Adipose tissue (tissue), 3 donors: ENCODE measurements around the gene PHLDA1. TPM values are rescaled to one million over a fixed set of nuclear protein-coding genes. Genes with fewer than 3 reads are reported as not detected.
A peak's percentile ranks its signal among the peaks of the same experiment; 100 is the strongest.

Experiments
- H3K27ac ChIP-seq: one replicate; pipeline ENCODE4 v1.5.1; 2013; ENCODE audit warnings: low read depth, low read length
- WGBS, 3 donors: extraction: QIAGEN DNeasy Blood & Tissue Kit; methylation state at CpG; one replicate each; pipeline ENCODE4 v1.1.7; 2013; 5-methylcytosine and 5-hydroxymethylcytosine counted together
- polyA plus RNA-seq, 3 donors: library from polyadenylated mRNA; stranded (reverse); fragments of 200-250 nt; gene quantifications; one replicate each; pipeline ENCODE4 v1.2.3, GENCODE V29; 2013
- donor health status: healthy with polysubstance abuse.
- donor health status: Bipolar disorder and iron deficiency.
- donor health status: healthy.

The PHLDA1 gene
- polyA plus RNA-seq, 3 donors, result 3.8 to 24.1 (median 20.7) TPM

GRCh38 chr12:76041406-76041805 is 9.8 kb upstream of the PHLDA1 start:
- 93 to 95% (median 95%) methylated on average over 2 of the region's 2 CpGs for WGBS, 3 donors
- H3K27ac ChIP-seq, result no peak overlapping the region

- 89 to 94% (median 91%) methylated on average over 4 of the region's 4 CpGs for WGBS, 3 donors
- no peak overlapping the region for H3K27ac ChIP-seq
These were observed 8.9 kb upstream of the PHLDA1 start for GRCh38 chr12:76040461-76040860.

GRCh38 chr12:76038176-76038575 is 6.6 kb upstream of the PHLDA1 start:
- H3K27ac ChIP-seq, result no peak overlapping the region
- 37 to 53% (median 45%) methylated on average over 2 of the region's 2 CpGs for WGBS, 3 donors

- 24 to 37% (median 24%) methylated on average over 13 of the region's 13 CpGs for WGBS, 3 donors
- H3K27ac ChIP-seq, result no peak overlapping the region
These were observed 5.8 kb upstream of the PHLDA1 start for GRCh38 chr12:76037130-76038103.

GRCh38 chr12:76035045-76035444 is 3.5 kb upstream of the PHLDA1 start:
- 78 to 83% (median 81%) methylated on average over 3 of the region's 3 CpGs for WGBS, 3 donors
- H3K27ac ChIP-seq, result no peak overlapping the region

- 44 to 89% (median 66%) methylated on average over 5 of the region's 5 CpGs for WGBS, 3 donors
- no peak overlapping the region for H3K27ac ChIP-seq
These were observed 1.8 kb upstream of the PHLDA1 start for GRCh38 chr12:76033081-76034011.

- 4 to 7% (median 7%) methylated on average over 58 of the region's 58 CpGs for WGBS, 3 donors
- H3K27ac ChIP-seq, result peak overlapping the region; percentile 53
These were observed 736 bp upstream of the PHLDA1 start for GRCh38 chr12:76032043-76032981.

GRCh38 chr12:76031081-76031413 is 529 bp downstream of the PHLDA1 start:
- 0 to 1% (median 0%) methylated on average over 26 of the region's 26 CpGs for WGBS, 3 donors
- H3K27ac ChIP-seq, result peak overlapping the region; percentile 83

- H3K27ac ChIP-seq, result no peak overlapping the region
- WGBS, 3 donors, result 0 to 1% (median 1%) methylated on average over 38 to 40 of the region's 40 CpGs
These were observed 1.1 kb downstream of the PHLDA1 start for GRCh38 chr12:76030341-76031080.

- H3K27ac ChIP-seq, result no peak overlapping the region
- 1 to 4% (median 3%) methylated on average over 22 of the region's 22 CpGs for WGBS, 3 donors
These were observed 1.6 kb downstream of the PHLDA1 start for GRCh38 chr12:76029982-76030340.

GRCh38 chr12:76028571-76029277 is 2.9 kb downstream of the PHLDA1 start:
- WGBS, 3 donors, result 36 to 61% (median 53%) methylated on average over 3 of the region's 3 CpGs
- H3K27ac ChIP-seq, result no peak overlapping the region

GRCh38 chr12:76026643-76027063 is 4.9 kb downstream of the PHLDA1 start:
- WGBS, 3 donors, result 49 to 81% (median 62%) methylated on average over 1 of the region's 1 CpG
- H3K27ac ChIP-seq, result no peak overlapping the region

- WGBS, 3 donors, result 62 to 82% (median 82%) methylated on average over 7 of the region's 7 CpGs
- H3K27ac ChIP-seq, result no peak overlapping the region
These were observed 5.7 kb downstream of the PHLDA1 start for GRCh38 chr12:76025601-76026575.

- WGBS, 3 donors, result 67 to 69% (median 68%) methylated on average over 3 of the region's 3 CpGs
- H3K27ac ChIP-seq, result no peak overlapping the region
These were observed 6.5 kb downstream of the PHLDA1 start for GRCh38 chr12:76024942-76025600.

- no peak overlapping the region for H3K27ac ChIP-seq
- 88 to 94% (median 89%) methylated on average over 8 of the region's 8 CpGs for WGBS, 3 donors
These were observed 7.3 kb downstream of the PHLDA1 start for GRCh38 chr12:76024102-76024781.
